T1000 (cell line): Measurements from ENCODE around the gene APBB2.

Experiments
- DNase-seq: peaks from one replicate; lab custom pipeline; 2025; ENCODE audit warnings: mixed read lengths; lab: John Stamatoyannopoulos, UW

APBB2 gene

DNA sequence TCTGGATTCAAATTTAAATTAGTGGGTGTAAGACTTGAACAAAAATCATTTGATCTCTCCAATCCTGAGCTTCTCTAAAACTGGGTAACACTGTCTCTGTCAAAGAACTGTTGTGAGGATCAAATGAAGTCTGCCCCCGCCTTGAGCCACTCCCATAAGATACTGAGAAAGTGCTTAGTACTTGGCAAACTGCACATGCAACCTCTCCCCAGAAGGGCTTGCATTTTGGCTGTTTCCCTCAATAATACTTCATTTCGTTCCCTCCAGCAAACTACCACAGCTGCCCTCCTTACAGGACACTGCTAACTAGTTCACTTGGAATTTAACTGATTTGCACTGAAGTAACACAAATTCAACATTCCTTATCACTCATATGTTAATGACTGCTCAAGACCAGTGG lies 79.8 kb downstream of the APBB2 start:
- DNase-seq = no peak

DNA sequence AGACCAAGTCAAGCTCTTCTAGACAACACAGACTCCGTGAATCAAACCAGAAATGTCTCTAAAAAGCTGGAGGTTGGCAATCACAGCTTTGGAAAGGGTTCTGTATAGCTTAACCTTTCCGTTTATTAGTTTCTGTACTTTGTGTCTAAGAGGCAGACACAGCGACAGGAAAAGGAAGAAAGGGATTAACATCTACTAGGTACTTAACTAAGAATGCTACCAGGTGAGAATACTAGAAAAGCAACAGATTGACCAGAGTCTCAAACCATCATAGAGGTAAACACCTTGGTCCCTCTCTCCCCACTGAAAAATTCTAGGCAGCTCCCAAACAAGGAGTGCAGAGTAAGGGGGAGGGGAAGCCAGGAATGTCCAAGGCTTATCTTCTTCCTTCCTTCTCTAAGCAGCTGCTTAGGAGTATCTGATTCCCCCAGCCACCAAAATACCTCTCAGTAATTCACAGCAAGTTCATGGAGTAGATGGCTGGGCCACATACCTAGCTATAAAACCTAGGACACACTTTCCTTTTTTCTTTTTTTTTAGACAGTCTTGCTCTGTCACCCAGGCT lies 80.8 kb downstream of the APBB2 start:
- DNase-seq = no peak

DNA sequence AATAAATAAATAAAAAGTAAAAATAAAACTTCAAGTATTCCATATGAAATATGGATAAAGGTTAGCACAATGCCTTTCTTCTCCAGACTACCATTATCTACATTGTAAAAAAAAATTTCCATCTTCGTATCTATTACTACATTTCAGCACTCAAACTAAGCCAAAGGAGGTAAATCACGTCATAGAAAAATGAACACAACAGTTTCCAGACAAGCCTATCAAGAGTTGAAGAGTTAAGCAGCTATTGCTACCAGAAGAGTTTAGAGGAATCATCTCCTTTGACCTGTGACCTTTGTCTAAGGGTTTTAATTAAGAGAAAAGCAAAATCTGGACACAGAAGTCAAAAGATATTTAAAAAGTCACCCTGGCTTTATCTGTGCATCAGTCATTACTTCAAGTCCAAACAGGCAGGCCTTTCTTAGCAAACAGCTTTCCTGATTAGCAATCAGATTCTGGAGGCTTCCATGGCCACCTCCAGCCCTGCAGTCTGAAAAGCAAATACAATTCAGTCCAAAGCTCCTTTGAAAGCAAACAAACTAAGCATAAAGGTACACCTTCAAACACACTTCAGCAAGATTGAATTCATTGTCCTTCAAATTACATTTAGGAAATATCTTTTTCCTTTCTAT lies 82.2 kb downstream of the APBB2 start:
- no peak for DNase-seq

DNA sequence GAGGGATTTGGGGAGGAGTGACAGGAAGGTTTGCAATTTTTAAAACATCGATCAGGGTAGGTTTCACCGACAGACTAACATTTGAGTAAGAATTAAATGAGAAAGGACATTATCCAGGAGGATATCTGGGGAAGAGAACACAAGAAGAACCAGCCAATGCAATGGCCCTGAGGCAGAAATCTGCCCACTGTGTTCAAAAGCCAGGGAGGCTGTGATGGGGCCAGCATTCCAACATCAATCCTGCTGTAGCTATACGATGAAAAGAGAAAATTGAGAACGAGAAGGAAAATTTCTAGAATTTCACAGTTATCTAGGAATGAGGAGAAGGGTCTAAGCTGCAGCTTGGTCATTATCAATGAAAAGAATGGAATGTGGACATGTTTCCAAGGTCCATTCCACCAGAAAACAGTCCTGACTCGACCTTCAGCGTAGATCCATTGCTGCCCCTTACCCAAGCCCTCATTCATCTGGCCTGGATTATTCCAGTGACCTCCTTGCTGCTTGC lies 84.4 kb downstream of the APBB2 start:
- no peak for DNase-seq

DNA sequence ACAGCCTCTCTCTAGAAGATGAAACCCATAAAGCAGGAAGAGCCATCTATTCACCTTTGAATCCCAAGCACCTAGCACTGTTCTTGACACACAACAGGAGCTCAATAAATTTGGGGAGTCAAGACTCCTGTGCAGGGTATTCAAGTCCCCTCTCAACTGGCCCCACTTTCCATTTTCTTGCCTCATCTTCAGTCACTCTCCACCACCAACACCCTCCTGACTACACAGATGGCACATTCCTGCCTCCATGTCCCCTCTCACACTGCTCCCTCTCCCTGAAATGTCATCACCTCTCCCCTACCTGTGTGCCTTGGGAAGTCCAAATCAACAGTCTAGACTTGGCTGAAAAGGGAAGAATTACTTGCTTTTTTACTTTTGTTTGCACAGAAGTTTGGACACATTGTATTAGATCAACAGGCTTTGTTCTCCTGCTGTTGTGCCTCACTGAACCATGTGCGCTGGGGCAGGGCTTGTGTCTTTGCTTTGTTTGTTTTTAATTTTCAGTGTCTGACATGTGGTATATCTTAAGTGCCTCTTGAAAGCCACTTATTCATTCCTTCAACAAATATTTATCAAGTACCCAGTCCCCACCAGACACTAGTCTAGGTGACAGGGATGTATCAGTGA lies 85.1 kb downstream of the APBB2 start:
- no peak for DNase-seq

DNA sequence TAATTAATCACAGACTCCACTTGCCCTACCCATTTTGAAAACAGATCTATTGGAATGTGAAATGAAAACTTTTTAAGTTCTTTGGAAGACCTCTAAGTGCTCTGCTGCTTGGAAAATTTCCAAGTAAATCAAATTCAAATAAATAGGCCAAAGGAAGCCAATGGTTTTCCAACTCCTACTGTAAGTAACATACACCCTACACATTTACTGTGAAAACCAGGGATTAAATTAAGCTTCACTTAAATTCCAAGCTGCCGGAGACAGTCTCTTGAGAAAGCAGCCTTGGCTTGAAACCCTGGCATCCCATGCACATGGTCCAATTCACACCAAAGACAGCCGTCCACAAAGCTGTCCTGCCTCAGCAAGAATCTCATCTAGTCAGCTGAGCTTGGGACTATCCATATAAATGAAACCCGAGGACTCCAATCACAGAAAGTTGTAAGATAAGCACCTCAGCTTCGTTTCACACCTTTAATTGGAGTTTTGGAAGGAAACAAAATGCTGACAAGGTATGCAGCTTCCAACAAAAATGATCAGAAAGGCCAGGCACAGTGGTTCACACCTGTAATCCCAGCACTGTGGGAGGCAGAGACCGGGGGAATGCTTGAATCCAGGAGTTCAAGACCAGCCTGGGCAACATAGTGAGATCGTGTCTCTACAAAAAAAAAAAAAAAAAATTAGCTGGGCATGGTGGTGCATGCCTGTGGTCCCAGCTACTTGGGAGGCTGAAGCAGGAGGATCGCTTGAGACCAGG lies 88.6 kb downstream of the APBB2 start:
- no peak for DNase-seq

DNA sequence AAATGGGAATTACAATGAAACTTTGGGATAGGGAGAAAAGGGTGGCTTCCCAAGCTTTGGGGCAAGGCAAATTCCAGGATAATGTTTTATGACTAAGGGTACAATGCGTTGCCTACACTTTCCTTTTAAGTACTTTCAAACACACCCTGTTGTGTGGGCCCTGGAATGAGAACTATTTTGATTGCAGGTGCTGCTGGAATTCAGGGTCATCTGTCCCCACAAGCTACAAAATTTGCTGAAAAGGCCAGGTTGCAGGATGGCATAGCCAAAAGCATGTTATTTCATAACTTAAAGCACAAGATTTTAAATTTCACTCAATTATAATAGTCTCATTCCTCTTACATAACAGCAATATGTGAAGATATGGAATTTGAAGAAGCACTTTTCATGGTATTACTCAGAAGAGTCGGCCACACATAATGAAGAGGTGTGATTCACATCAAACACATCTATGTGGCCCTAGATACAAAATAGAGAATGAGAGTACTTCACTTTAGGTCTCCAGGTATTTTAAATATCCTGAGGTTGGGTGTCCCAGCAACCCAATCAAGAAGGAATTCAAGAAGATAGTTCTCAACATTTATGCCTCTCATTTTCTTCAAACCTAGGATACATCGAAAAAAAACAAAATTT lies 89.3 kb downstream of the APBB2 start:
- DNase-seq = no peak

DNA sequence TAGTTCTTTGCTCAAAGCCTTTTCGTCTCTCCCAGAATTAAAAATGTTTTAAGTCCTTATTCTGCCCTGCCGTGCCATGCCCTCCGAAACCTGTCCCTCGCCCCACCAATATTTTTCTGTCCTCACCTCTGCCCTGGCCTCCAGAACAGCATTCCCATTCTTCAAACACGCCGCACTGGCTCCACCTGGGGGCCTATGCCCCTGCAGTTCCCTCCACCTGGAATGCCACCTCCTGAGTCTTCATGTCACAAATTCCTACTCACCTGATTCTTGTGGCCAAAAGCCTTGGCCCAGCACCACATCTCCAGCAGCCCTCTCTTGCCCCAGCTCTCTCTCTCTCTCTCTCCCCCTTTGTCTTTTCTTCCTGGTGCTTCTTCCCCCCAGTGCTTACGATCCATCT lies 91.6 kb downstream of the APBB2 start:
- DNase-seq = no peak

DNA sequence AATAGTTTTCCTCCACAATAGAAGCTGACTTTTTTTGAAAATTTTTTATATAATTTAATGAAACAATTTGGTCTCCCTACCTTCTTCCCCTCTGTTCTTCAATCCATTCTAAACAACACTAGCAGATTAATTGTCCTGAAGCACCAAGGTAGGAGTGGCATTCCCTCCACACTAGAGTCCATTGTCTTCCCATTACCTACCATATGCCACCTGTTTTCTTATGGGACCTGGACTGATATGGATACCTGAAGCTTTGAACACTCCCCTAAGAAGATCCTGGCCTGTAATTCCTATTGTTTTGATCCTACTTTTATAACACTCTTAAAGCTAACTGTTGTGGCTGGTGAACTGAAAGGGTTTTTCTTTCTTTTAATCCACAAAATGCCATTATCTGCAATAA lies 92.0 kb downstream of the APBB2 start:
- no peak for DNase-seq

DNA sequence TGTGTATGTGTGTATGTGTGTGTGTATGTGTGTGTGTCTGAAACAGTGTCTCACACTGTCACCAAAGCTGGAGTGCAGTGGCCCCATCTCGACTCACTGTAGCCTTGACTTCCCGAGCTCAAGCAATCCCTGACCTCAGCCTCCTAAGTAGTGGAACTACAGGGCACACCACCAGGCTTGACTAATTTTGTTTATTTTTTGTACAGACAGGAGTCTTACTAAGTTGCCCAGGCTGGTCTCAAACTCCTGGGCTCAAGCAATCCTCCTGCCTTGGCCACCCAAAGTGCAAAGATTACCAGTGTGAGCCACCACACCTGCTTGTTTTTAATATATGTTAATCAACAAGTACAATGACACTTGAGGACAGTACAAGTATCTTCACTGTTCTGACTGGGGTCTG lies 92.4 kb downstream of the APBB2 start:
- DNase-seq = no peak

DNA sequence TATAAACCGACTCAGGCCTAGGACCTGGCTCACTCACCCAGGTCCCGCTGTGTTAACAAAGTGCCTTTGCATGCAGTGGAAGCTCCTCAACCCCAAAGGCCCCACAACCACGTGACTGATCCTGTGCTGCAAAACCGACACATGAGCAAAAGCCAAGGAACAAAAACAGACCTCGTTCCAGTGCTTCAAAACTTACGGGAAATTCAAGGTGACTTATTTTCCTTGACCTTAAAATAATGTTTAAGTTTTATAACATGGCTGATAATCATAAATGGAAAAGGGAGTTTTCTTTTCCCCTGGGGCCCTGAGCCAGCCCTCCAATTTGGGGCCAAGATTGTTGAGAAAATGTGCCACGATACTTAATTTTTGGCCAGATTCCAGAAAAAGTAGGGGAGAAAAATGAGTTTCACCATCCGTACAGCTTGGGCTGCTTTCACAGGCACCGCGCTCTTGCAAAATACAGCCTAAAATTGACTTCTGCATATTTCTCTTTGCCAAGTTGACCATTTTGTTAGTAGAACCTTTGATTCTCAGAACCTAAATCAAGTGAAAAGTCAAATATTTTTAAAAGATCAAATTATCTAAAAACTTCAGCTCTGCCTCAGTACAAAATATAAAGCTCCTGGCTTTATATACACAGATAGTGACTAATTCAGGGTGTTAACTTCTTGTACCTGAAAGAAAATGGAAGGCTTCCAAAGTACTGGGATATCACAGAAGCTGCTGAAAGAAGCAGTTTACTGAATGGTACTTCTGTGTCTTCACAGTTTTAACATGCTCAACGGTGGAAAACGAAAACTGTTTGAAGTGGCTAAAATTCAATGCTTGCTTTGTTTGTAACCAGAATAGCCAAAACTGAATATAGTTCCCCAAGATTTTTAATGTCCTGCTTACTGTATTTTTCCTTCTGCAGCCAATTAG lies 93.8 kb downstream of the APBB2 start:
- no peak for DNase-seq

DNA sequence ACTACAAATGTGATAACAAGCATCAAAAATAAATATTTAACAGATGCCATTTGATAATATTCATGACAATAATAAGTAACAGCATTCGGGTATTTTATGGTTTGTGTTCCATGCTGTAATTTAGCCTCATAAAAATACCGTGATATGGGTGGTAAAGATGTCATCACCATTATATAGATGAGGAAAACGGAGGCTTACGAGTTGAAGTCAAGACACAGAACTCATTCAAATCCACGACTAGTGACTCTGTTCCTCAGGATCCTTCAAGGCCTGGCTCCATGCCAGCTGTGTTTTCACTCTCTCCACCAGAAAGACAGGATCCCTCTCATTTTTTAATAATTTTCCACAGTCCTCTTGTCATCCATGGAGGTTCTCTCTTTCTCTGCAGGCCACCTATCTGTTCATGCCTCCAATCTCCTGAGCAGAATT lies 94.5 kb downstream of the APBB2 start:
- no peak for DNase-seq

DNA sequence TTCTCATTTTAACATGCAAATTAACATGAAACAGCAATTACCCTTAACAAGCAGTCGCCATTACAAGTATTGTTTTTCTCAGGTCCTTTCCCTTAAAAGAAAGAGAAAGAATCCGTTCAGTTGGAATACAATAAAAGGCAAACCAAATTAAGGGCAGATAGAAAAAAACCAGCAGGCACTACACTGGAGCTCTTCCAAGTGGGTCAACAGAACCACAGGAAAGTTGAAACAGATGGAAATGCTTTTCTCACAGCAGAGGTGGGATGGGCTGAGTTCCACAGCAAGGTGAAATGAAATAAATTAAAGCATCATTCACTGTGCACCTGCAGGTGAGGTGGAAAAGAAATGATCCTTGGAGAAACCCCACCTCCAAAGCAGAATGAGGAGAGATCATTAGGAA lies 102.6 kb downstream of the APBB2 start:
- DNase-seq = no peak

DNA sequence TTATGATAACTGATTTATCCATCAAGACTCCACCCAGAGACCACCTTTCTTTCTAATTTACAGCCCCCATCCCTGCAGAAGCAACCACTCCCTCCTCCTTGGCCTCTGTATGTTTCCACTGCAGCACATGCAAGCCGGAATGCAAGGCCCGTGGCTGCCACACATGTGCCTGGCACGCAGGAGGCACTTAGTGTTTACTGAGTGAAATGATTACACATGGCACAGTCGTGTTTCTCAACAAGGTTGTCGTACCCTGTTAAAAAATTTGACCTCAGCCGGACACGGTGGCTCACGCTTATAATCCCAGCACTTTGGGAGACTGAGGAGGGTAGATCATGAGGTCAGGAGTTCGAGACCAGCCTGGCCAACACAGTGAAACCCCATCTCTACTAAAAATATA lies 104.3 kb downstream of the APBB2 start:
- no peak for DNase-seq

DNA sequence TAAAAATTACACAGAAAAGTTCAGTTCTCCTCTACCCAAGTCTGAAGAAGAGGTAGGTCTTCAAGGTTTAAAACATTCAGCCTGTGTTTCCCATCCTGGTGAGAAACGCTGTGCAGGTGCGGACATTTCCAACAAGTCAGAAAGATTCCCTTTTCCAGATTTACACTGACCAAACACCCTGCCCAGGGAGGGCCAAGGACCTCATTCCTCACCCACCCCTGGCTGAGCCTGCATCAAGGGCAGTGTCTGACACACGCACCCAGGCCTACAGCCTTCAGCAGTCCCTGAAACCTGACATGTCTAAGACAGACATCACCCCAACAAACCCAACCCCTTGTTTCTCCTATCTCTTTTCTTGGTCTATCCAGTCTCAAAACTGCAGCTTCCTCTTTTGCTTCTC lies 105.9 kb downstream of the APBB2 start:
- DNase-seq = no peak

DNA sequence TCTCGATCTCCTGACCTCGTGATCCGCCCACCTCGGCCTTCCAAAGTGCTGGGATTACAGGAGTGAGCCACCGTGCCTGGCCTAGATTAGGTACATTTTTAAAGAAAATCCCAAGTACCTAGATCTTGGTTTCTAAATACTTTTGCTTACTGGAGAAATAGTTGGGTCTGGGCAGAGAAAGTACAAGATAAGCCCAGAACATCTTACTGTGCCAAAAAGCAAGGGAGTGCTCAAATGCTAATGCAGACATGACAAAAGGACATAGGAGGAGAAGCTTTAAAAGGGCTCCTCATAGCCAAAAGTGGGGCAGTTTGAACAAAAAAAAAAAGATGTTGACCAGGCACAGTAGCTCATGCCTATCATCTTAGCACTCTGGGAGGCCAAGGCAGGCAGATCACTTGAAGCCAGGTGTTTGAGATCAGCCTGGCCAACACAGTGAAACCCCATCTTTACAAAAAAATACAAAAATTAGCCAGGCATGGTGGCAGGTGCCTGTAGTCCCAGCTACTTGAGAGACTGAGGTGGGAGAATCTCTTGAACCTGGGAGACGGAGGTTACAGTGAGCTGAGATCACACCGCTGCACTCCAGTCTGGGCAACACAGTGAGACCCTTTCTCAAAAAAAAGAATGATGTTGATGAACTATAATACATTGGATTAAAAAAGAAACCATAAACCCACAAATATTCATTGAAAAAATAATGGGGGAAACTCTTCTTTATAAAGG lies 107.5 kb downstream of the APBB2 start:
- no peak for DNase-seq

DNA sequence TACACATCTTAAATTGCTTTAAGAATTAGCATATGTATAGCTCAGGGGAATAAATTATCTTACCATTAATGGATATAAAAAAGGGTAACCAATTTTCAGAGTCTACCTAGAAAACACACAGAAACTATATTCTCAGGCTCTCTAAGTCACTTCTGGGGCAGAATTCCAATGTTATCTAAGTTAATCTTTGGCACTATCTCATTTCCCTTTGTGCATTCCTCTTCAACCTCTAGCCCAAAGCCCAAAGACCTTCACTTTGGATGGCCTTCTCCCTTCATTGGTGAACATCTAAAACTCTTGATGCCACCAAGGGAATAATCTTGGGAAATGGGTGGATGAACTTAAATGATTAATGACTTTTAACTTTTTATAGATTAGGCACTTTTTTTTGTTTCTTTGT lies 108.3 kb downstream of the APBB2 start:
- no peak for DNase-seq

DNA sequence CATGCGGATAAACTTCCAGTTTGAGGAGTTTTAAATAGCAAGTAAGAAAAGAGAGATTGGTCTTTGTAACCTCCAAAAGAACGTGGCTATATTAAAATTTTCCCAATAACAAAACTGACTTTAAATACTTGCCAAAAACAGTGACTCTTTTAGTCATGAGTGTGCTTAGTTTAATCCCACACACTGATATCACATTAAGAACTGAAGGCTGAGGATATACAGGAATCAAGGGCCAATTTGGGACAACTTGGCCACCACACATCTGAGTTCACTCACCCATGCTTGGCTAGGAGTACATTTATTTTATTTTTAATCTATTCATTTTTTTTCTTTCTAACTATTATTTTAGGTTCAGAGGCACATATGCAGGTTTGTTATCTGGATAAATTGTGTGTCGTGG lies 110.2 kb downstream of the APBB2 start:
- DNase-seq = no peak

DNA sequence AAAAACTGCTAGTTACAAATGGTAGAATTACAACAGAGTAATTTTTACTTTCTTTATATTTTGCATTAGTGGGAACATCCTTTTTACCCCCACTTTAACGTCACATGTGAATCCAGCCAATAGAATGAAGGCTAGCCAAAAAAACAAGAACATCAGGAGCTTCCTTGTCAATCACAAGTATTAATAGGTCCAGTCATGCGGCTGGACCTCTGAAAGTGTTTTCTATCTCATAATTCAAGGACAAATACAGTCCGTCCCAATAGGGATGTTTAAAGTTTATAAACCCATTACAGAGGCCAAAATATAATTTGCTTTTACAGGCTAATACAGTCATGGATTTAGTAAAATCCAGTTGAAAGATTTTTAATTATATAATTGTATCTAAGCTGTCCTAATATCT lies 110.7 kb downstream of the APBB2 start:
- DNase-seq = no peak

DNA sequence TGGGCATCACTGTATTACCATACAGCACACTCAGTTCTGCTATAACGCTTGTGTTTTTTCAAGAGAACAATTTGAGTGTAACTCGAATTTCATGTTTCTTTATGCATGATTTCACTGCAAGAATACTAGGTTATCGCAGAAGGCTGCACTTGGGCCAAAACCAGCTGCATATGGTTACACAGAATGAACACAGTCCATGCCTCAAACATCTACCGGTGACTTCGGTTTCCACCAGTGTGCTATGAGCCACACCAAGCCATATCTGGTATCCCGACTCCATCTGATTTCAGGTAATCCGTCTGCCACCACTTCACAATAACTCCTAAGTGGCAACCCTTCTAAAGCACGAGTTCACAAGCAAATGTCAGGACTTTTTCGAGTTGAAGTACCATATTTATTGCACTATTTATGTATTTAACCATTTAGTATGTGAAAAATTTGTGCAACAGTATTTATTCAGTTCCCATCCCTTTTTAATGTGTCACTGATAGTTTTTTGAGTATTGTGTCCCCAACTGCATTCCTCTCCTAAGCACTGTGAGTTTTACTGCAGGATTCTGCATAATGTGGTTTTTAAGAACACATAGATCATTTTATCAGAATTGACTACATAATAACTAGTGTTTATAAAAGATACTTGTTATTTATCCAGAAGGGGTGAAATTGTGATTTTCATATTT lies 111.8 kb downstream of the APBB2 start:
- DNase-seq = no peak
